AG09309 (cell line): ENCODE data around the gene WAPL.
"Not testable (repeated sequence)": the region's sequence is repeated elsewhere in the genome, so short reads cannot be mapped to it uniquely, and the experiment has no call there.

Experiments used
- DNase-seq: peaks from one replicate; pipeline ENCODE4 v3.0.0-alpha.2; 2010; ENCODE audit warnings: low read depth
- H3K4me3 ChIP-seq: 2 replicates; pipeline ENCODE4 v1.5.1; 2011; ENCODE audit warnings: mild to moderate bottlenecking, low read depth, low read length, moderate library complexity; ENCODE audit not compliant: control insufficient read depth
- TF ChIP-seq, protein P1 (sequence below): IDR thresholded peaks from 2 replicates; pipeline ENCODE4 v1.5.1; 2011; ENCODE audit warnings: mild to moderate bottlenecking, low read depth, low read length, inconsistent platforms; ENCODE audit not compliant: insufficient read depth, control insufficient read depth; ENCODE audit errors: missing control alignments

WAPL gene

GRCh38 chr10:86536294-86536861 lies 14.8 kb upstream of the WAPL start:
- no peak overlapping the region for H3K4me3 ChIP-seq
- no peak for DNase-seq
- TF ChIP-seq, protein P1, sequence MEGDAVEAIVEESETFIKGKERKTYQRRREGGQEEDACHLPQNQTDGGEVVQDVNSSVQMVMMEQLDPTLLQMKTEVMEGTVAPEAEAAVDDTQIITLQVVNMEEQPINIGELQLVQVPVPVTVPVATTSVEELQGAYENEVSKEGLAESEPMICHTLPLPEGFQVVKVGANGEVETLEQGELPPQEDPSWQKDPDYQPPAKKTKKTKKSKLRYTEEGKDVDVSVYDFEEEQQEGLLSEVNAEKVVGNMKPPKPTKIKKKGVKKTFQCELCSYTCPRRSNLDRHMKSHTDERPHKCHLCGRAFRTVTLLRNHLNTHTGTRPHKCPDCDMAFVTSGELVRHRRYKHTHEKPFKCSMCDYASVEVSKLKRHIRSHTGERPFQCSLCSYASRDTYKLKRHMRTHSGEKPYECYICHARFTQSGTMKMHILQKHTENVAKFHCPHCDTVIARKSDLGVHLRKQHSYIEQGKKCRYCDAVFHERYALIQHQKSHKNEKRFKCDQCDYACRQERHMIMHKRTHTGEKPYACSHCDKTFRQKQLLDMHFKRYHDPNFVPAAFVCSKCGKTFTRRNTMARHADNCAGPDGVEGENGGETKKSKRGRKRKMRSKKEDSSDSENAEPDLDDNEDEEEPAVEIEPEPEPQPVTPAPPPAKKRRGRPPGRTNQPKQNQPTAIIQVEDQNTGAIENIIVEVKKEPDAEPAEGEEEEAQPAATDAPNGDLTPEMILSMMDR = no peak

DNA sequence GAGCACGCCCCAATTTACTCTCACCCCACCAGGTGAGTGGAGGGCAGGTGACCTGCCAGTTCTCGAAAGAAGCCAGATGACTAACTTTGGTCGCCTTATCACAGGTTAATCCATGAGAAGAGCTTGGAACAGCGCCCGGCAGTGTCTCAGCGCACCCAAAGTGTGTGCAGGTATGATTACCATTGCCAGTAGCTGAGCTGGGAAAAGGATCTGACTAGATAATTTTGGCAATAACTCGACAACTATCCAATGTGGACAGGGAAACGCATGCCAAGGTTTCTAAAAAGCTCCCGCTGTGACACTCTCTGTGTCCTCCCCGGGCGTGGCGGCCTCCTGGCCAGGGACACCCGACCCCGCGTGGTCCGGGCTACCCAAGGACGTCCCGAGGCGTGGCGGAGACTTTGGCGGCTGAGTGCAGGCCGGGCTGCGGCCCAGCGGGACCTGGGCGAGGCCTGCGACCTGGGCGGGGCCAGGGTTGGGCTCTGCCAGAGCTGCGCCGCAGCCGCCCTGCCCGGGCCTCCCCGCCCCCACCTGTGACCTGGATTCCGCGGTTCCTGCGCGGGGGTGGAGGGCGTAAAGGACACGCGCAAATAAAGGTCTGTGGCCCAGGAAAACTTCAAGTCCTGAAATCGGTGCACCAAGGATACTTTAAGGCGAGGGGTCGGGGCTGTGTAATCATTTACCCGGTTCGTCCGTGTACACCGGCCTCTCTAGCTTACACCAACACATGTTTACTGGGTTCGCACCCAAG lies 13.7 kb upstream of the WAPL start:
- TF ChIP-seq, protein P1 = no peak
- H3K4me3 ChIP-seq = peak overlapping the region; percentile 54
- DNase-seq = no peak

DNA sequence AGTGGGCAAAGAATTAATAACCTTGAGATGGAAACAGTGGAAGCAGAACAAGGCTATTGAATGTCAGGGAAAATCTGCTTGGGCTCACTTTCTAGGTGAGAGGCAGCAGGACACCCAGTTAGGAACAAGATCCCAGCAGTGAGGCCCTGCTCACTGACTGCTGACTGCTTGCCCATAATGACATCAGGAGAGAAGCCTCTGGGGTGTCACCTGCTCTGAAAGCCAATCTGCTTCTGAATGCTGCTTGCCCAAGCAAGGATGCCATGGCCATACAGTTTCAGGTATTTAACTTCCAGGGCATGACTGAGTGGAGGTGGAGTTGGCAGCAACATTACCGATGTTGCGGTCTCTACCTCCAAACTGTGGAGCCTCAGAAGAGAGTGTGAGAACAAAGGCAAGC lies 11.7 kb upstream of the WAPL start:
- TF ChIP-seq, protein P1 = no peak
- H3K4me3 ChIP-seq = no peak overlapping the region
- no peak for DNase-seq

- H3K4me3 ChIP-seq, DNase-seq: not testable (repeated sequence)
Measured at GRCh38 chr10:86528736-86529135, 7.1 kb upstream of the WAPL start.

GRCh38 chr10:86526606-86527005 lies 5.0 kb upstream of the WAPL start:
- TF ChIP-seq, protein P1 = no peak
- no peak overlapping the region for H3K4me3 ChIP-seq
- no peak for DNase-seq

DNA sequence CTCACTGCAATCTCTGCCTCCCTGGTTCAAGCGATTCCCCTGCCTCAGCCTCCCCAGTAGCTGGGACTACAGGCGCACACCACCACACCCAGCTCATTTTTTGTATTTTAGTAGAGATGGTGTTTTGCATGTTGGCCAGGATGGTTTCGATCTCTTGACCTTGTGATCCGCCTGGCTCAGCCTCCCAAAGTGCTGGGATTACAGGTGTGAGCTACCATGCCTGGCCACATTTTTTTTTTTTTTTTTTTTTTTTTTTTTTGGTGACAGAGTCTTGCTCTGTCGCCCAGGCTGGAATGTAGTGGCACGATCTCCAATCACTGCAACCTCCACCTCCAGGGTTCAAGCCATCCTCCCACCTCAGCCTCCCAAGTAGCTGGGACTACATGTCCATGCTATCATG lies 4.1 kb upstream of the WAPL start:
- H3K4me3 ChIP-seq = not testable (repeated sequence)

DNA sequence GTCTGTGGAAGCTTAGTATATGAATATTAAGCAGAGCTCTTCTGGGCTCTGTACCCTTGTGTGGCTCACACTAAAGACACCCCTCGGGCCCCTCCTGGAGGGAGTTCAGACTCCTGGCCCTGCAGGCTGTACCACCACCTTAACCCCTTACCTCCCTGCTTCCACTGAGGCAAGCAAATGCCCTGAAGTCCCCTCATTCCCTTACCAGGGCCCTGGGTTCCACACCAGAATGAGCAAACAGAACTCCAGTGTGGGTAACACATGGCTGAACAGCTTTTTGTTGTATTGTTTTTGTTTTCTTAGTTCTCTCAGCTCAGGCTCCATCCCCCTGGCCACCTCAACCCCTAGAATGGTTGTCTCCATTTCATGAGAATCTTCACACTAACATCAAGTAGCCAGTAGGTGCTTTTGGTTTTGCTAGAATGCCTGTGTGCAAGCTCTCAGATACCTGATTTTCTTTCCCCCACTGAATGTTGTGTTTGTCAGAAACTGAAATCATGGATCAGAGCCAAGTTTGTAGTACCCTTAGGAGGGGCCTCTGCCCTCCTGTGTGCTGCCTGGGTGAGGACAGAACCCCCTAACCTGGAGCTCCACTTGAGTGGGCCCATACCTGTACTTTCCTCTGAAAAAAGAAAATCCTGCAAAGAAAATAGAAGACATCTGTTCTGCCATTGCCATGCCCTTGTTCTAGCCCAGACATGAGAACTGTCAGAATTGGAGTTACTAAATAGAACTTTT lies 2.8 kb upstream of the WAPL start:
- DNase-seq = no peak
- TF ChIP-seq, protein P1 = no peak
- no peak overlapping the region for H3K4me3 ChIP-seq

More for the DNA sequence above, 4.1 kb upstream of the WAPL start:
- not testable (repeated sequence) for DNase-seq
